Nucleus accumbens (tissue), 56 donors: ENCODE data around the gene F13A1.
A peak's percentile ranks its signal among the peaks of the same experiment; 100 is the strongest.
"Not testable (repeated sequence)": the region's sequence is repeated elsewhere in the genome, so short reads cannot be mapped to it uniquely, and the experiment has no call there.

ENCODE experiments used
- DNase-seq, 56 donors: peaks; one replicate each; lab custom pipeline; 2025; lab: John Stamatoyannopoulos, UW

The F13A1 gene

DNA sequence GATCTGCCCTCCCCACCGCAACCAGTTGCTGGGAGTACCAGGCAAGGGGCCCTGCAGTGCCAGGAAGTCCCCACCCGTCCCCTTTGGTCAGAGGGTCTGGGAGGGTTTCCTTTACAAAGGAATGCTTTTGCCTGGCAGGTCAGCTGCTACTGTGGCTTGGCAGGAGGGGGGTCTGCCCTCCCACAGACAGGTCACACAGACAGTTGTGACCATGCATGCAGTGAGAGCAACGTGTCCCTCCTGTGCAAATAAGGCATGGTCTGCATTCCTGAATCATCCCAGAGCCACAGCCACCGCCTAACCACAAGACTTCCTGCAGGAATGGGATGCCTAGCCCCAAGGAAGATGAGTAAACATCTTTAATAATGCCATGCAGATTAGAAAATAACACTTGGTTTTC lies 439 bp upstream of the F13A1 start:
- DNase-seq = no peak

GRCh38 chr6:6317825-6318733 lies 2.4 kb downstream of the F13A1 start:
- DNase-seq = no peak

- DNase-seq = no peak
These were observed 3.1 kb downstream of the F13A1 start for GRCh38 chr6:6317386-6317785.

DNA sequence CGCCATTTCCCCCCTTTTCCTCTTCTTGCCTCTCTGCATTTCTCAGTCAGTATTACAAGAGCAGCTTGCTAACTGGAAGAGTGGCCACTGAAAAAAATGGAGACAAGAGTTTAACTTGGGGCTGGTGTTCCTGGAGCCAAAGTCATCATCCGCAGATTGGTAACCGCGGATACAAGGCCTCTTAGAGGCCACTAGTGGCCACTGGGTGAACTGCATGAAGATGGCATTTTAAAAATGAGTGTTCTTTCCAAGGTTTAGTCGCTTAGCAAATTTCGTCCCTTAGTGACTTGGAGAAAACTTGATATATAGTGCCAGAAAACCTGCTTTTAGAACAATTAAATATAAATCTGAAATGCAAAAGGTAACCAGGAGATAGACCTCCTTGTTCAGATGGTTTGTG lies 4.8 kb downstream of the F13A1 start:
- peak in 18 of 56 donors; percentile 4 to 55 (median 20) for DNase-seq

DNA sequence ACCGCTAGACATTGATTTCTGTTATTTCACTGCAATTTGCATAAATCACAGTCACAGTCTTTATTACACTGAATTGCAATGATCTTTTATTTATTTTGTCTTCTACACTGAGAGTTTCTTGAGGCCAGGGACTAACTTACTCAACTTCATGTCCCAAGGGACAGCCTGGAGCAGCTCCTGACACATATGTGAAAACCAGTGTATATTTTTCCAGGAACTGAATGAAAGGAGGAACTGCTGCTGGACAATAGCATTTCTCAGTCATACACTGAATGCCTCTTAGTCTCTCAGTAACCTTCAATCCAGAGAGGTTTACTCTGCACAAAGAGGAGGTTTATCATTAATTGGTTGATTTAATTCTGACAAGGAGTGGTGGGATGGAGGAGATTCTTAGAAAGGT lies 5.9 kb downstream of the F13A1 start:
- no peak for DNase-seq

- DNase-seq = no peak
These were observed 7.5 kb downstream of the F13A1 start for GRCh38 chr6:6312901-6313441.

DNA sequence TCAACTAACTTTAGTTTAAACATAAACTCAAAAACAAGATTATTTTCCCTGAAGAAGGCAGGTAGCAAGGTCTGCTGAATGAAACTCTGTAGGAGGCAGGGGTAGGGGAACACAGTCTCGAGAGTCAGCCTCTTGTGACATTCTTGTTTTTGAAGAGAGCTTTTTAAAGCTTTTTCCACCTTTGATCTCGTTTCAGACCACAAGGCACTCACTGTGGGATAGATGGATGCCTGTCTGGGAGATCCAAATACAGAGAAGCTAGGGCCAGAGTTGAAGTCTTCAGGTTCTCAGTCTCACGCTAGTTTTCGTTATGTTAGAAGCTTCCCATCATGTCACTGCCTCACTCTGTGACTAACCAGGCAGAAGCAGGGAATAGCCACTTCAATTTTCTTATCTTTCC lies 14.9 kb downstream of the F13A1 start:
- DNase-seq = no peak

- not testable (repeated sequence) for DNase-seq
These were observed 20.1 kb downstream of the F13A1 start for GRCh38 chr6:6300383-6300782.

GRCh38 chr6:6293317-6293716 lies 27.1 kb downstream of the F13A1 start:
- no peak for DNase-seq

GRCh38 chr6:6287415-6287814 lies 33.0 kb downstream of the F13A1 start:
- DNase-seq = no peak

DNA sequence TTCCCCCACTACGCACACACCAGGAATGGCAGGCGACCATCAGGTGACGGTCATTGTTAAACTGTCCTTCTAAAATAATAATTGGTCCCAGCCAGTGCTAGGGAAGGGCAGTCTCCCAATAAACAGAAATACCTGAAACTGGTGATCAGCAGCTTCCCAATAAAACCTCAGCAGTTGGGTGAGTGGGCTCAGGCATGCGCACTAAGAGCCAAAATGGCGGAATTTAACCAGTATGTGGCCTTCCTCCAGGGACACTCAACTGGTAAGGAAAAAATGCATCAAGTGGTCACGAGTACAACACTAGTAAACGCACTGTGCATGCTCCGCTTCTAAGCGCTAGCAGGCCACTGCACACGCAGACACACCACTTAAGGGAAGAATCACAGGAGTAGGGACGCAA lies 34.8 kb downstream of the F13A1 start:
- DNase-seq = no peak

GRCh38 chr6:6284221-6284966 lies 36.1 kb downstream of the F13A1 start:
- DNase-seq = no peak

GRCh38 chr6:6283746-6284145 lies 36.7 kb downstream of the F13A1 start:
- no peak for DNase-seq

DNA sequence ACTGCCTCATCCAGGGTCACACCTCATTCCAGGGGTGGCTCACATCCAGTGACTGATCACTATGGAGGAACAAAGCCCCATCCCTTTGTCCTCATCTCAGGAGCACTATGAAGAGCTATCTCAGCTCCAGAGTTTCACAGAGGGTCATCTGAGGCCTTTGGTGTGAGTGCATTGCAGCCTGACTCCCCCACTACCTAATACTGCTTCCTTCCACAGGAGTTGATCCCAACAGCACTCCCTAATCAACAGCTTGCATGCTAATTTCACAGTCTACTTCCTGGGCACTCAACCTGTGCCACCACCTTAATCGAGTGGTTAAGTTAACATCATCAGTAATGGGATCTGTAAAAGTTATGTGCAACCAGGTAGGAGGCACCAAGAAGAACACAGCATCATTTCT lies 37.7 kb downstream of the F13A1 start:
- DNase-seq = no peak

DNA sequence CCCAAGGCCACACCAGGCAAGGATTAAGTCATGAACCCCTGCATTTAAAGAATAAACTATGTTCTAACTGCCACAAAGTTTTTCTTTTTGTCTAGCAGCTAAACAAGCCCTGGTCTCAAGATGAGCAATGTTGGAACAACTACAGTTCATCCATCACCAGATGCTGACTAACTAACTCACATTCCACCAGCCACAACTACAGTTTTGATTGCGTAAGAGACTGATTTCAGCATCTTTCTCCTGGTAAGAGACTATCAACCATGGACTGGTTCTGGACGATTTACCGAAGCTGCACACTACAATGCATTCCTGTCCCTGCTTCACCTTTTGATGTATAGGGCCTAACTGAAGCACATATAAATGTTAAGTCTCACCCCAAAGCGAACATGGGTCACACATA lies 43.0 kb downstream of the F13A1 start:
- no peak for DNase-seq

DNA sequence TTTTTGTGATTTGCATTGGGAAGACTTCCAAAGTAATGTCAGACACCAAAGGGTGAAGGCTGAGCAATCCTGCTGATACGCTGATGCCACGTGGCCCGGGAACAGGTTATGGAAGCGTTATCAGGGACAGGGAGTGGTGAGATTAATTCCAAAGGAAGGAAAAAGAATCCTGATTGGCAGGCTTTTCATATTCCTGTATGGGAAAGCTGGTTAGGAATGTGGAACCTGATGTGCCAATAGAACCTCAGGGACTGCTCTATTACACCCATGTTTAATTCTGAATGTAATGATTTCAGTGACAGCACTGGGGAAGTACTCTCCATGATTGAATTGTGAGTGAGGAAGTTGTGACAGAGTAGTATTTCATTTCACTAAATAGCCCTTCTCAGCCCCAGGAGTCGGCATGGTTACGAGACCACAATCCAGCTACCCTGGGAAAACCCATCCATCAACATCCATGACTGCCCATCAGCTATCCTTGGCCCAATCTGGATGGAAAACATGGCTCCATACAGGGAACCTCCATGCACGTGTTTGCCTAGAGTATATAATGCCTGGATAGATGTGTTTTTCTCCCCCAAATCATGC lies 49.4 kb downstream of the F13A1 start:
- DNase-seq = no peak

- DNase-seq = no peak
These were observed 60.2 kb downstream of the F13A1 start for GRCh38 chr6:6260196-6260722.

DNA sequence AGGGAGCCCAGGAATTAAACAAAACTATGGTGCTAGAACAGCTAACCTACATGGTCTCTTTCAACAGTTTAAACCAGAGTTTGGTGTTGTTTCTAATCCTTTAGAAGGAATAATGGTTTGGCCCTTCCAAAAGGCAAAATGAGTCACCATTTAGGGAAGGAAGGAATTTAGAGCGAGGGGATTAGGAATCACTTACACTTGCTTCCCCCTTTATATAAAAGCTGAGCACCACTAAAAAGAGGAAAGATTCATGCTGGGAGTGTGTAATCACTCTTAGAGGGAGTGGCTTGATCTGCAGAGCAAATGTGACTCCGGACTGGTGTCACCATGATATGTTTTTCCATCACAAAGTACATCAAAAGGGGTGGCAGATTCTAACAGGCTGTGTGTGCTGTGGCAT lies 63.6 kb downstream of the F13A1 start:
- no peak for DNase-seq

DNA sequence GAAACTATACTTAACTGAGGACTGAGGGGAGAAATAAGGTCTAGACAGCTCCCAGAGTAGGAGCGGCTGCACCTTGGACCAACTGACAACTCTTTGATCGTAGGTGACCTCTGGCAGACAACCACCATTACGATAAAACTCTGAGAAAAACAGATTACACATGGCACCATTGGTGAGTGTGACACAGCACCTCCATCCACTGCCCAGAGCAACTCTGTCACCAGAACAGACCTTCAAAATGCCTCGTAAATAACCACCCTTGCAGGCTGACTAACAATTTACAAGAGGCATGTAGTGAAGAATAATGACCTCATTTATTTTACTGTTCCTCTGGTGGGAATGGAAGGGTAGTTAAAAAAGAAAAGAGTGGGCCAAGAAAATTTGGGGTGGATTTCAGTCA lies 64.2 kb downstream of the F13A1 start:
- no peak for DNase-seq

GRCh38 chr6:6251555-6252280 lies 68.7 kb downstream of the F13A1 start:
- DNase-seq = no peak
